ENCODE data around the gene B4GALT2.

Gene B4GALT2

GRCh38 chr1:43981636-43982035, 2.6 kb downstream of the B4GALT2 start:
- Histone ChIP-seq H3K4me1 (ENCODE audit: control insufficient read depth in 1 of 2, insufficient read depth in 2 of 2, low read length in 2 of 2) (peaks cover 8 to 23% of the 10 kb centered on the region in 2 donors), H3K36me3 (ENCODE audit: control insufficient read depth in 1 of 2, insufficient read depth in 2 of 2, low read length in 2 of 2) (peaks cover 11 to 15% of the 10 kb centered on the region in 2 donors)

GRCh38 chr1:43982241-43982640, 3.2 kb downstream of the B4GALT2 start:
- Histone ChIP-seq H3K27ac (ENCODE audit: low read length) (no peak overlapping the region), H3K4me3 (ENCODE audit: low read depth in 1 of 2, low read length in 2 of 2) (no peak overlapping the region), H3K4me1 (ENCODE audit: control insufficient read depth in 1 of 2, insufficient read depth in 2 of 2, low read length in 2 of 2) (peaks cover 8 to 17% of the 10 kb centered on the region in 2 donors), H3K9me3 (ENCODE audit: control insufficient read depth in 1 of 2, low read length in 2 of 2) (no peaks in the 10 kb centered on the region), H3K36me3 (ENCODE audit: control insufficient read depth in 1 of 2, insufficient read depth in 2 of 2, low read length in 2 of 2) (peaks cover 6 to 9% of the 10 kb centered on the region in 2 donors), H3K27me3 (ENCODE audit: low read depth, low read length) (no peaks in the 10 kb centered on the region)

More at GRCh38 chr1:43981636-43982035, 2.6 kb downstream of the B4GALT2 start:
- no peaks in the 10 kb centered on the region for H3K27me3 ChIP-seq (ENCODE audit: low read depth, low read length)
- no peaks in the 10 kb centered on the region for H3K9me3 ChIP-seq (ENCODE audit: control insufficient read depth in 1 of 2, low read length in 2 of 2)
- H3K27ac ChIP-seq (ENCODE audit: low read length), result no peak overlapping the region
- H3K4me3 ChIP-seq (ENCODE audit: low read depth in 1 of 2, low read length in 2 of 2), result no peak overlapping the region

- no peaks in the 10 kb centered on the region for H3K27me3 ChIP-seq (ENCODE audit: low read depth, low read length)
Measured at GRCh38 chr1:43982808-43983207, 3.8 kb downstream of the B4GALT2 start.

GRCh38 chr1:43983253-43983899, 4.4 kb downstream of the B4GALT2 start:
- peaks cover 8 to 9% of the 10 kb centered on the region in 2 donors for H3K4me1 ChIP-seq (ENCODE audit: control insufficient read depth in 1 of 2, insufficient read depth in 2 of 2, low read length in 2 of 2)
- H3K27ac ChIP-seq (ENCODE audit: low read length), result no peak overlapping the region
- H3K9me3 ChIP-seq (ENCODE audit: control insufficient read depth in 1 of 2, low read length in 2 of 2), result no peaks in the 10 kb centered on the region
- no peaks in the 10 kb centered on the region for H3K27me3 ChIP-seq (ENCODE audit: low read depth, low read length)
- H3K36me3 ChIP-seq (ENCODE audit: control insufficient read depth in 1 of 2, insufficient read depth in 2 of 2, low read length in 2 of 2), result peaks cover 0 to 9% of the 10 kb centered on the region in 2 donors
- H3K4me3 ChIP-seq (ENCODE audit: low read depth in 1 of 2, low read length in 2 of 2), result no peak overlapping the region

More at GRCh38 chr1:43982808-43983207, 3.8 kb downstream of the B4GALT2 start:
- peaks cover under 1 to 9% of the 10 kb centered on the region in 2 donors for H3K36me3 ChIP-seq (ENCODE audit: control insufficient read depth in 1 of 2, insufficient read depth in 2 of 2, low read length in 2 of 2)
- H3K4me1 ChIP-seq (ENCODE audit: control insufficient read depth in 1 of 2, insufficient read depth in 2 of 2, low read length in 2 of 2), result peaks cover 8 to 13% of the 10 kb centered on the region in 2 donors
- no peaks in the 10 kb centered on the region for H3K9me3 ChIP-seq (ENCODE audit: control insufficient read depth in 1 of 2, low read length in 2 of 2)
- no peak overlapping the region for H3K4me3 ChIP-seq (ENCODE audit: low read depth in 1 of 2, low read length in 2 of 2)
- H3K27ac ChIP-seq (ENCODE audit: low read length), result no peak overlapping the region

- Histone ChIP-seq H3K27me3 (ENCODE audit: low read depth, low read length) (no peaks in the 10 kb centered on the region), H3K36me3 (ENCODE audit: control insufficient read depth in 1 of 2, insufficient read depth in 2 of 2, low read length in 2 of 2) (peaks cover 0 to 9% of the 10 kb centered on the region in 2 donors)
Measured at GRCh38 chr1:43984855-43985254, 5.8 kb downstream of the B4GALT2 start.

GRCh38 chr1:43985984-43986595, 7.1 kb downstream of the B4GALT2 start:
- Histone ChIP-seq H3K9me3 (ENCODE audit: control insufficient read depth in 1 of 2, low read length in 2 of 2) (no peaks in the 10 kb centered on the region), H3K4me3 (ENCODE audit: low read depth in 1 of 2, low read length in 2 of 2) (no peak overlapping the region), H3K27ac (ENCODE audit: low read length) (no peak overlapping the region), H3K27me3 (ENCODE audit: low read depth, low read length) (no peaks in the 10 kb centered on the region), H3K36me3 (ENCODE audit: control insufficient read depth in 1 of 2, insufficient read depth in 2 of 2, low read length in 2 of 2) (peaks cover 0 to 9% of the 10 kb centered on the region in 2 donors), H3K4me1 (ENCODE audit: control insufficient read depth in 1 of 2, insufficient read depth in 2 of 2, low read length in 2 of 2) (peaks cover 0 to 6% of the 10 kb centered on the region in 2 donors)

More at GRCh38 chr1:43984855-43985254, 5.8 kb downstream of the B4GALT2 start:
- no peak overlapping the region for H3K4me3 ChIP-seq (ENCODE audit: low read depth in 1 of 2, low read length in 2 of 2)
- no peak overlapping the region for H3K27ac ChIP-seq (ENCODE audit: low read length)
- no peaks in the 10 kb centered on the region for H3K9me3 ChIP-seq (ENCODE audit: control insufficient read depth in 1 of 2, low read length in 2 of 2)
- peaks cover 4 to 8% of the 10 kb centered on the region in 2 donors for H3K4me1 ChIP-seq (ENCODE audit: control insufficient read depth in 1 of 2, insufficient read depth in 2 of 2, low read length in 2 of 2)

GRCh38 chr1:43986712-43987111, 7.7 kb downstream of the B4GALT2 start:
- Histone ChIP-seq H3K9me3 (ENCODE audit: control insufficient read depth in 1 of 2, low read length in 2 of 2) (no peaks in the 10 kb centered on the region), H3K27ac (ENCODE audit: low read length) (no peak overlapping the region), H3K4me1 (ENCODE audit: control insufficient read depth in 1 of 2, insufficient read depth in 2 of 2, low read length in 2 of 2) (peaks cover 0 to 8% of the 10 kb centered on the region in 2 donors), H3K4me3 (ENCODE audit: low read depth in 1 of 2, low read length in 2 of 2) (no peak overlapping the region), H3K36me3 (ENCODE audit: control insufficient read depth in 1 of 2, insufficient read depth in 2 of 2, low read length in 2 of 2) (peaks cover 0 to 9% of the 10 kb centered on the region in 2 donors), H3K27me3 (ENCODE audit: low read depth, low read length) (no peaks in the 10 kb centered on the region)

GRCh38 chr1:43987159-43987902, 8.3 kb downstream of the B4GALT2 start:
- peaks cover 0 to 9% of the 10 kb centered on the region in 2 donors for H3K36me3 ChIP-seq (ENCODE audit: control insufficient read depth in 1 of 2, insufficient read depth in 2 of 2, low read length in 2 of 2)
- H3K9me3 ChIP-seq (ENCODE audit: control insufficient read depth in 1 of 2, low read length in 2 of 2), result no peaks in the 10 kb centered on the region
- H3K27me3 ChIP-seq (ENCODE audit: low read depth, low read length), result no peaks in the 10 kb centered on the region
- no peak overlapping the region for H3K27ac ChIP-seq (ENCODE audit: low read length)
- H3K4me1 ChIP-seq (ENCODE audit: control insufficient read depth in 1 of 2, insufficient read depth in 2 of 2, low read length in 2 of 2), result peaks cover 0 to 8% of the 10 kb centered on the region in 2 donors
- no peak overlapping the region for H3K4me3 ChIP-seq (ENCODE audit: low read depth in 1 of 2, low read length in 2 of 2)

- Histone ChIP-seq H3K27me3 (ENCODE audit: low read depth, low read length) (no peaks in the 10 kb centered on the region), H3K36me3 (ENCODE audit: control insufficient read depth in 1 of 2, insufficient read depth in 2 of 2, low read length in 2 of 2) (peaks cover 0 to 8% of the 10 kb centered on the region in 2 donors), H3K9me3 (ENCODE audit: control insufficient read depth in 1 of 2, low read length in 2 of 2) (no peaks in the 10 kb centered on the region), H3K4me1 (ENCODE audit: control insufficient read depth in 1 of 2, insufficient read depth in 2 of 2, low read length in 2 of 2) (peaks cover 0 to 8% of the 10 kb centered on the region in 2 donors), H3K27ac (ENCODE audit: low read length) (peak overlapping the region; percentile 39), H3K4me3 (ENCODE audit: low read depth in 1 of 2, low read length in 2 of 2) (peak overlapping the region; percentile 65 to 79)
Measured at GRCh38 chr1:43990271-43991199, 11.5 kb downstream of the B4GALT2 start.

- Histone ChIP-seq H3K27me3 (ENCODE audit: low read depth, low read length) (no peaks in the 10 kb centered on the region), H3K4me1 (ENCODE audit: control insufficient read depth in 1 of 2, insufficient read depth in 2 of 2, low read length in 2 of 2) (peaks cover 0 to 8% of the 10 kb centered on the region in 2 donors), H3K9me3 (ENCODE audit: control insufficient read depth in 1 of 2, low read length in 2 of 2) (no peaks in the 10 kb centered on the region), H3K4me3 (ENCODE audit: low read depth in 1 of 2, low read length in 2 of 2) (peak overlapping the region; percentile 65 to 79), H3K27ac (ENCODE audit: low read length) (peak overlapping the region; percentile 39), H3K36me3 (ENCODE audit: control insufficient read depth in 1 of 2, insufficient read depth in 2 of 2, low read length in 2 of 2) (peaks cover 0 to 2% of the 10 kb centered on the region in 2 donors)
Measured at GRCh38 chr1:43991200-43991475, 12.1 kb downstream of the B4GALT2 start.

All from muscle layer of duodenum (tissue), 2 donors.